Measurements from ENCODE around the gene VCPKMT.

VCPKMT gene

DNA sequence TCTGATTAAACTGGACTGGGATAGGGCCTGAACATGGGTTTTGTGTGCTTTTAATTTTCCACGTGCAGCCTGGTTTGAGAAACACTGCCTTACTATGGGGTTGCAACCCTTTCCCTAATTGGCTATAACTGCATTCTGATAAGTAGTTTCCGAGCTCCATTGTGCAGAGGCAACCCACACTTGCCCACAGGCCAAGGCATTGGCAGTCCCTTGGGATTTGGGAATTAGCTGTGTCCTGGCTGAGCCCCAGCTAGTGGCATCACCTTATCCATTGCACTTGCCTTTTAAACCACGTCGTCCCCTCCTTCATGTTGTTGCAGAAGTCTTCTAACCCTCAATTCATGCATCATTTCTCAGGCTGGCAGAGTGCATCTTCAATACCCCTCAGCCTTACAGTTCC lies 10.2 kb downstream of the VCPKMT start:
- no peaks in the 10 kb centered on the region for H3K9me3 Mint-ChIP-seq
- no peak overlapping the region for H3K27ac Mint-ChIP-seq
- no peak overlapping the region for H3K4me3 Mint-ChIP-seq
- no peak for DNase-seq (ENCODE audit: low spot score)
- H3K27me3 Mint-ChIP-seq (ENCODE audit: low read depth), result no peaks in the 10 kb centered on the region
- peaks cover 15% of the 10 kb centered on the region for H3K4me1 Mint-ChIP-seq (ENCODE audit: low read depth)
- peaks cover 31% of the 10 kb centered on the region for H3K36me3 Mint-ChIP-seq (ENCODE audit: low read depth)

DNA sequence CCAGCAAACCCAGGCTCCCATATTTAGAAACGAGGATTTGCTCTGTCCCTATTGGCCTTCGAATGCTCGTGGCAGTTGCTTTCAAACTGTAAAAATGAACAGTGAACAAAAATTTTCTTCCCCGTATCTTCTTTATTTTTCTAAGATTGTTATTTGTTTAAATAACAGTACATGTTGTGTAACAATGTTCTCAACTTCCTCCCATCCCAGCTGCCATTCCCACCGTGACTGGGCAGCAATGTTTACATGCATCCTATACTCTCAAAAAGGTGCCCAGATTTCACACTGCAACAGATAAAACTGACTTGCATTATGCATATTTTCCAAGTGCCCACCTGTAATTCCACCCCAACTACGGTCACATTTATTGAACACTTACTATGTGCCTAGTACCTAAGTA lies 12.8 kb downstream of the VCPKMT start:
- H3K9me3 Mint-ChIP-seq, result no peaks in the 10 kb centered on the region
- H3K4me3 Mint-ChIP-seq, result peak overlapping the region; percentile 55
- H3K4me1 Mint-ChIP-seq (ENCODE audit: low read depth), result peaks cover 32% of the 10 kb centered on the region
- DNase-seq (ENCODE audit: low spot score), result no peak
- no peaks in the 10 kb centered on the region for H3K27me3 Mint-ChIP-seq (ENCODE audit: low read depth)
- H3K27ac Mint-ChIP-seq, result peak overlapping the region; percentile 56
- peaks cover 17% of the 10 kb centered on the region for H3K36me3 Mint-ChIP-seq (ENCODE audit: low read depth)

DNA sequence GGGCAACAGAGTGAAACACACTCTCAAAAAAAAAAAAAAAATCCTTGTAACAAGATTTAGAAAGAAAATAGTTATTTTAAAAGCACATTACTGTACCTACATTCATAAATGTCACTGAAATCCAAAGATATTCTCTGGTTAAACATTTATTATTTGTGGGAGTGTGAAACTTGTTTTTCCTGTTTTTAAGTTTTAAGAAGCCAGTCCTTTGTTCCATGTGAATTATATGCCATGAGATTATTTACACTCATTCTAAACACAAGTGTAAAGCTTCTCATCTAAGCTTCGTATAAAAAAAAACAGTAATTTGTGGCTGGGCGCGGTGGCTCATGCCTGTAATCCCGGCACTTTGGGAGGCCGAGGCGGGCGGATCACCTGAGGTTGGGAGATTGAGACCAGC lies 15.0 kb downstream of the VCPKMT start:
- no peaks in the 10 kb centered on the region for H3K9me3 Mint-ChIP-seq
- peaks cover 11% of the 10 kb centered on the region for H3K36me3 Mint-ChIP-seq (ENCODE audit: low read depth)
- H3K4me3 Mint-ChIP-seq, result no peak overlapping the region
- H3K27me3 Mint-ChIP-seq (ENCODE audit: low read depth), result peaks cover 4% of the 10 kb centered on the region
- no peak for DNase-seq (ENCODE audit: low spot score)
- H3K27ac Mint-ChIP-seq, result no peak overlapping the region
- peaks cover 39% of the 10 kb centered on the region for H3K4me1 Mint-ChIP-seq (ENCODE audit: low read depth)

DNA sequence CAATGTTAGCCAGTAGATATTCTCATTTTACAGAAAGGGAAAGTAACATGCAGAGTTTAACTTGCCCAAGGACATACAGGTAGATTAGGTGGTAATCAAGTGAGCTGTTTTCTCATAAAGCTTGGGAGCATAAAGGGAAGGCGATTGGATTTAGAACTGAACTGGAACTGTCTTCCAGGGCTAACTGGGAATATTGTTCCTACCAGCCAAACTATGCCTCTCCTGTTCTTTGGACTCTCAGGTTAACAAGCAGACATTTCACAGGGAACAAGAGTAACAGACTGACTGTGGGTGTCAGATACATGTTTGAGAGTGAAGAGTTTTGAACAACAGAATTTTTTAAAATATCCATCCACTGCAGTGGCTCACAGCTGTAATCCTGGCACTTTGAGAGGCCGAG lies 15.6 kb downstream of the VCPKMT start:
- H3K9me3 Mint-ChIP-seq, result peaks cover 1% of the 10 kb centered on the region
- no peak for DNase-seq (ENCODE audit: low spot score)
- H3K27me3 Mint-ChIP-seq (ENCODE audit: low read depth), result peaks cover 4% of the 10 kb centered on the region
- H3K36me3 Mint-ChIP-seq (ENCODE audit: low read depth), result peaks cover 13% of the 10 kb centered on the region
- peaks cover 45% of the 10 kb centered on the region for H3K4me1 Mint-ChIP-seq (ENCODE audit: low read depth)
- H3K4me3 Mint-ChIP-seq, result no peak overlapping the region
- no peak overlapping the region for H3K27ac Mint-ChIP-seq

DNA sequence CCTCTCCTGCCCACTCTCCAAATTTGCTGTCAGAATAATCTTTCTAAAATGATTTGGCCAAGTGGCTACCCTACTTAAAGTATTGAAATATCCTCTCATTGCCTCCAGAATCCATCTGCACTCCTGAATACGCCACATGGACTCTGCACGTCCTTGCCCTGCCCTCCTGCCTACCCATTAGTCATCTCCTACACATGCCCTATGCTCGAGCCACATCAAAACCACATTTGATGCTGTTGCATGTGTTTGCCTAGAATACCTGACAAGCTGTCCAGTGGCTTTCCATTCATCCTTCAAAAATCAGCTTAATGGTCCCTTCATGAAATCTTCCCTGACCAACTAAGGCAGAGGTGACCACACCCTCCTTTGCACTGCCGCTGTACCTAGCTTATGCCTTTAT lies 17.0 kb downstream of the VCPKMT start:
- DNase-seq (ENCODE audit: low spot score), result no peak
- peaks cover 48% of the 10 kb centered on the region for H3K4me1 Mint-ChIP-seq (ENCODE audit: low read depth)
- peaks cover 3% of the 10 kb centered on the region for H3K9me3 Mint-ChIP-seq
- no peak overlapping the region for H3K27ac Mint-ChIP-seq
- peaks cover 4% of the 10 kb centered on the region for H3K27me3 Mint-ChIP-seq (ENCODE audit: low read depth)
- H3K36me3 Mint-ChIP-seq (ENCODE audit: low read depth), result peaks cover 14% of the 10 kb centered on the region
- H3K4me3 Mint-ChIP-seq, result no peak overlapping the region

DNA sequence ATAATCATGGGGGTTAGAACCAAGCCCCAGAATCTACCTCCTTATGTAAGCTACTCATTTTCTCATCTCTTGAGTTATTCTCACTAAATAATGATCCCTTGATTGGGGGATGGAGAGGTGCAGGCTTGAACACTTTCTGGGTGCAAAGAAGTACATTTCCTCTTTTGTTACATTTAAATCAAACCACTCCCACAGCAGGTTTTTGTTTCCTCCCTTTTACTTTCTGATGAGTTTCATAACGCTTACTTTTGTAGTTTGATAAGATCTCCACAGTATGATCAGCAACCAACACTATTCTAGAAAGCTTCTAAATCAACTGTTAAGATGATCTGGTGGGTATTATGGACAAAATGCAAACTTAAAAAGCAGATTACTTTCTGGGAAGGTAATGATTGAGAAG lies 20.5 kb downstream of the VCPKMT start:
- peaks cover 4% of the 10 kb centered on the region for H3K27me3 Mint-ChIP-seq (ENCODE audit: low read depth)
- peaks cover 3% of the 10 kb centered on the region for H3K9me3 Mint-ChIP-seq
- H3K27ac Mint-ChIP-seq, result peak overlapping the region; percentile 81
- H3K4me1 Mint-ChIP-seq (ENCODE audit: low read depth), result peaks cover 61% of the 10 kb centered on the region
- peak overlapping the region; percentile 55 for H3K4me3 Mint-ChIP-seq
- peaks cover 12% of the 10 kb centered on the region for H3K36me3 Mint-ChIP-seq (ENCODE audit: low read depth)
- no peak for DNase-seq (ENCODE audit: low spot score)

DNA sequence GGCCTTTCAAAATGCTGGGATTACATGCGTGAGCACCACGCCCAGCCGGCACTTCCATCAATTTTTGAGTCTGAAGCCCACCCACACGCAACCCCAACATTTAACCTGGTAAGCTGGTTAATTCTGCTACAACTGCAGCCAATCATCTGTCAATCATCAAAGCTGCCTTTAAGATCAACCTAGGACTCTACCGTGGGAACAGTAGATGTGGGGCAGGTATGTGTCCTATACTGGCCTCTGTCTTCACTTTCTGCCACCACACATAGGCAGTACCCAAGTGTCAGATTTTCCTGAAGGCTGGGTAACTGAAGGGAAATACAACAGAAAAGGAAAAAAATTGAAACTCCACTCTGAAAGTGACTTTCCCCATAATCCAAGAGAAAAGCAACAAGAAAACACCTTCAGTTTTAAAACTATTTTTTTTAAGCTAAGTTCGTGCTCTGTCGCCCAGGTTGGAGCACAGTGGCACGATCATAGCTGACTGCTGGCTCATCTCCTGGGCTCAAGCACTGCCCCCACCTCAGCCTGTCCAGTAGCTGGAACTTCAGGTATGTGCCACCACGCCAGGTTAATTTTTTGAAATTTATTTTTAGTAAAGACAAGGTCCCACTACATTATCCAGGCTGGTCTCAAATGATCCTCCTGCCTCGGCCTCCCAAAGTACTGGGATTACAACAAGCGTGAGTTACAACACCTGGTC lies 22.2 kb downstream of the VCPKMT start:
- Mint-ChIP-seq H3K9me3 (peaks cover 3% of the 10 kb centered on the region), H3K4me3 (no peak overlapping the region), H3K36me3 (ENCODE audit: low read depth) (peaks cover 15% of the 10 kb centered on the region), H3K27ac (no peak overlapping the region), H3K27me3 (ENCODE audit: low read depth) (peaks cover 8% of the 10 kb centered on the region), H3K4me1 (ENCODE audit: low read depth) (peaks cover 52% of the 10 kb centered on the region)
- no peak for DNase-seq (ENCODE audit: low spot score)

DNA sequence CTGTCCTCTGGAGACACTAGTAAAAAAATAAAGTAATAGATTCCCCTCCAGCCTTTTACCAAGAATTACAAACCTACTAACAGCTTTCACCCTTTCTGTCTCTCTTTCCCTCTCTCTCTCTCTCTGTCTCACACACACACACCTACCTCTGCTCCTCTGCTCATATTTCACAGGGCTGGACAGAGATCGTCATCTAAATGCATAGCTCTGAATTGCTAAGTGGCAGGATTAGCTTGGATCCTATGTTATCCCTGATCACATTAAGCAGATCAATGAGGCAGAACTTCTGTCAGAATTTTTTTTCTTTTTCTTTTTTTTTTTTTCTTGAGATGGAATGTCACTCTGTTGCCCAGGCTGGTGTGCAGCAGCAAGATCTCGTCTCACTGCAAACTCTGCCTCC lies 22.9 kb downstream of the VCPKMT start:
- Mint-ChIP-seq H3K27me3 (ENCODE audit: low read depth) (peaks cover 8% of the 10 kb centered on the region), H3K9me3 (peaks cover 3% of the 10 kb centered on the region), H3K36me3 (ENCODE audit: low read depth) (peaks cover 16% of the 10 kb centered on the region), H3K4me1 (ENCODE audit: low read depth) (peaks cover 53% of the 10 kb centered on the region), H3K27ac (no peak overlapping the region), H3K4me3 (no peak overlapping the region)
- DNase-seq (ENCODE audit: low spot score), result no peak

DNA sequence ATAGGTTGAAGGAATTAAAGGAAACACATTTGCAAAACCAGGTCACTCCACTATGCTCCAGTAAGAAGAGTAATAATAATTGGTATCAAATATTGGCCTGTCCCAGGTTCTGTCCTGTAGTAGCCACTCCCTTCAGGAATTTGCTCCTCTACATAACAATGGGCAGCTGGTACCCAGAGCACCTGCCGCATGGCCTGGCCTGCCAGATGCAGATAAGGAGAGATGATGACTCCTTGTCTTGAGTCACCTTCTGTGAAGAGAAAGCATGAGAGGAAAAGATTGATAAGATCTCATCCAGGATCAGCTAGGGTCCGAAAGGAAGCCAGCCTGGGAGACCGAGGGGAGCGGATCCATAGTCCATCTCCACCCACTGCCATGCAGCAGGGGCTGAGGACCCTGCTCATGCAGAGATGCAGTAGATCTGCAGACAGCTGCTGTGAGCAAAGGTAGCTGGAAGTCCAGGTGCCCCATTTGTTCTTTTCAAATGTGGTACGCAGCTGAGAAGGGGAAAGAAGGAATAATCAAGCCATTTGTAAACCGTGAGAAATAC lies 24.3 kb downstream of the VCPKMT start:
- peaks cover 65% of the 10 kb centered on the region for H3K4me1 Mint-ChIP-seq (ENCODE audit: low read depth)
- H3K27ac Mint-ChIP-seq, result peak overlapping the region; percentile 8
- peaks cover 8% of the 10 kb centered on the region for H3K27me3 Mint-ChIP-seq (ENCODE audit: low read depth)
- H3K4me3 Mint-ChIP-seq, result no peak overlapping the region
- peaks cover 3% of the 10 kb centered on the region for H3K9me3 Mint-ChIP-seq
- no peak for DNase-seq (ENCODE audit: low spot score)
- peaks cover 18% of the 10 kb centered on the region for H3K36me3 Mint-ChIP-seq (ENCODE audit: low read depth)

DNA sequence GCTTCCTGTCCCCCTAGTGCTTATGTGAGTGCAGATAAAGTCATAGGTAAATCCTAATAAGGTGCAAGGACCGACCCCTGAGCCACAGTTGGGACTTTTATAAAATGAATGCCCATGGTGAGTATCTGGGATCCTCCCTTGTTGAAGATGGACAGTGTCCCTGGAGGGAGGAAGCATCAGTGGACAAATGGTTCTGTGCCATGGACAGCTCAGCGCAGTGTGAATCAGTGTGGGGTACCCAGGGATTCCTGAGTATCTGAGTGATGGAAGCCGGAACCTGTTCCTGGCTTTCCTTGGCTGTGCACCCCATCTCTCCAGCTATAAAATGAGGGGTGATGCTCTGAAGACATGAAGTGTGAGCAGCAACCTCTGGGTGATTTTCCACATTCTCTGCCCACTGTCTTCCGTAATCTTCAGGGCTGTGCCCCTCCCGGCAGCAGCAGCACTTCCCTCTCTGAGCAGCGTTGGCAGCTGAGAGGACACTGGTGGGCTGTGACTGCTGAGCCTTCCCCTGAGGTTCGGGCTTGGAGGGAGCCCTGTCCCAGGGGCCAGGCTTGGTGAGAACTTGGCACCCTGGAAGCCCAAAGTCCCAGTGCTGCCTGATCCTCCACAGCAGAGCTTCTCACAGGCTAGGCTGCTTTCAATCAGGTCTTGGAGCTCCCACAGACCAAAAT lies 25.0 kb downstream of the VCPKMT start:
- Mint-ChIP-seq H3K9me3 (peaks cover 3% of the 10 kb centered on the region), H3K4me3 (no peak overlapping the region), H3K4me1 (ENCODE audit: low read depth) (peaks cover 61% of the 10 kb centered on the region), H3K36me3 (ENCODE audit: low read depth) (peaks cover 14% of the 10 kb centered on the region), H3K27me3 (ENCODE audit: low read depth) (peaks cover 4% of the 10 kb centered on the region), H3K27ac (no peak overlapping the region)
- no peak for DNase-seq (ENCODE audit: low spot score)

DNA sequence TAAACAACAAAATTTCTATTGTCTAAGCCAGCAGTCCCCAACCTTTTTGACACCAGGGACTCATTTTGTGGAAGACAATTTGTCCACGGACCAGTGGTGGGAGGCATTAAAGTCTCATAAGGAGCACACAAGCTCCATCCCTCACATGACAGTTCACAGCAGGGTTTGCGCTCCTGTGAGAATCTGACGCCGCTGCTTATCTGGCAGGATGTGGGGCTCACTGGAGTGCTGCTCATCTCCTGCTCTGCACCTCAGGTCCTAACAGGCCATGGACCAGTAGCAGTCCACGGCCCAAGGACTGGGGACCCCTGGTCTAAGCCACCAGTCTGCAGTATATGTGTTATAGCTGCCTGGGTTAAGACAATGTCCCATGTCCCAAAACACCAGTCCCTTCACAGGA lies 27.2 kb downstream of the VCPKMT start:
- Mint-ChIP-seq H3K36me3 (ENCODE audit: low read depth) (peaks cover 11% of the 10 kb centered on the region), H3K27ac (no peak overlapping the region), H3K9me3 (no peaks in the 10 kb centered on the region), H3K27me3 (ENCODE audit: low read depth) (peaks cover 4% of the 10 kb centered on the region), H3K4me1 (ENCODE audit: low read depth) (peaks cover 69% of the 10 kb centered on the region), H3K4me3 (peak overlapping the region; percentile 16)
- DNase-seq (ENCODE audit: low spot score), result no peak

DNA sequence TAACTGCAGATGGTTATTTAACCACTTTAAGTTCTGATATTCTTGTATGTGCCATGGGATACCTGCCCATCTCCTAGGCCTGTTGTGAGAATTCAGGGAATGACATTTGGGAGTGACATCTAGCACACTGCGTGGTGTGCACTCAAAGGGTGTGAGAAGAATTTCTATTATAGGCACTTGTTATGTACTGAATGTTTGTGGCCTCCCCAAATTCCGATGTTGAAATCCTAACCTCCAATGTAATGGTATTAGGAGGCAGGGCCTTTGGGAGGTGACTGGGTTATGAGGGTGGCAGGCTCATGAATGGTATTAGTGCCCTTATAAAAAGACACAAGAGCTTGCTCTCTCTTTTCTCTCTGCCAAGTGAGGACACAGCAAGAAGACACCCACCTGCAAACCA lies 27.6 kb downstream of the VCPKMT start:
- H3K9me3 Mint-ChIP-seq, result no peaks in the 10 kb centered on the region
- peaks cover 67% of the 10 kb centered on the region for H3K4me1 Mint-ChIP-seq (ENCODE audit: low read depth)
- H3K36me3 Mint-ChIP-seq (ENCODE audit: low read depth), result peaks cover 11% of the 10 kb centered on the region
- H3K4me3 Mint-ChIP-seq, result peak overlapping the region; percentile 16
- DNase-seq (ENCODE audit: low spot score), result no peak
- H3K27ac Mint-ChIP-seq, result no peak overlapping the region
- H3K27me3 Mint-ChIP-seq (ENCODE audit: low read depth), result peaks cover 4% of the 10 kb centered on the region

DNA sequence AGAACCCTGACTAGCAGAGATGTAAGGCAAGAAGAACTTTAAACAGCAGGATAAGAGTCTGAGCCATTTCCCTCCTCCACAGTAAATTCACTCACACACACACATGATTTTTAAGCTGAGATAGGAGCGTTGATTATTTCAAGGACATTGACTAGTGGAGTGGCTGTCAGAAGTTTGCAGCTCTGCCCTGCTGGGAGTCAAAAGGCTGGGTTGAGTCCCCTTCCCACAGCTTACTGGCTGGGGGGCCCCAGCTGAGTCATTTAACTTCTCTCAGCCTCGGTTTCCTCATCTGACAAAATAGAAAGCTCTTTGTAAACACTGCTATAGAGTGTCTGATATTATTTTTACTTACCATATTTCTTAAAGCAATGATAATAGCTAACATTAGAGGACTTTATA lies 28.3 kb downstream of the VCPKMT start:
- H3K27me3 Mint-ChIP-seq (ENCODE audit: low read depth), result peaks cover 4% of the 10 kb centered on the region
- peak overlapping the region; percentile 46 for H3K4me3 Mint-ChIP-seq
- H3K4me1 Mint-ChIP-seq (ENCODE audit: low read depth), result peaks cover 67% of the 10 kb centered on the region
- H3K9me3 Mint-ChIP-seq, result no peaks in the 10 kb centered on the region
- H3K27ac Mint-ChIP-seq, result peak overlapping the region; percentile 88
- no peak for DNase-seq (ENCODE audit: low spot score)
- peaks cover 11% of the 10 kb centered on the region for H3K36me3 Mint-ChIP-seq (ENCODE audit: low read depth)

DNA sequence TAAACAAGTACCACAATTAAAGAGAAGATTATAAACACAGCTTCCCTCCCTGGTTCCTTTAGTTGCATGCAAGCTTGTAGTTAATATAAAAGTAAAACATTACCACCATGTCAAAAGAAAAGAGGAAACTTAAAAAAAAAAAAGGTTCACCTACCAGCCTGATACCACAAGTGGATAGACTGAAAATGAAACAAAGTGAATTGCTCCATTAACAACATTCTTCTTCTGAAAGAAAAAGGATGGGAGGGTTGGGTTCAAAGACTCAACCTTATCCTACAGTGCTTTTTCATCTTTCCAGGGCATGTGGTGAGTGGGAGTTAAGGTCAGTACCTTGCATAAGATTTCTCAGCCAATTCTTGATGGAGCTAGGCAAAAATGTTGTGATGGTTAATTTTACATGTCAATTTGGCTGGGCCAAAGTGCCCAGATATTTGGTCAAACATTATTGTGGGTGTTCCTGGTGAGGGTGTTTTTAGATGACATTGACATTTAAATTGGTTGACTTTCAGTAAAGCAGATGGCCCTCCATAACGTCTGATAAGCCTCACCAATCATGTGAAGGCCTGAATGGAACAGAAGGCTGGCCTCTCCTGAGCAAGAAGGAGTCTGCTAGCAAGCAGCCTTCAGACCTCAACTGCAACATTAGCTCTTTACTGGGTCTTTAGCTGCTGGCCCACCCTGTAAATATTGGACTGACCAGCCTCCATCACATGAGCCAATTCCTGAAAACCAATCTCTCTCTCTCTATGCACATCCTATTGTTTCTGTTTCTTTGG lies 28.8 kb downstream of the VCPKMT start:
- peak overlapping the region; percentile 46 for H3K4me3 Mint-ChIP-seq
- peak overlapping the region; percentile 88 for H3K27ac Mint-ChIP-seq
- no peak for DNase-seq (ENCODE audit: low spot score)
- H3K4me1 Mint-ChIP-seq (ENCODE audit: low read depth), result peaks cover 70% of the 10 kb centered on the region
- H3K9me3 Mint-ChIP-seq, result no peaks in the 10 kb centered on the region
- peaks cover 4% of the 10 kb centered on the region for H3K27me3 Mint-ChIP-seq (ENCODE audit: low read depth)
- peaks cover 11% of the 10 kb centered on the region for H3K36me3 Mint-ChIP-seq (ENCODE audit: low read depth)

All from T-helper 2 cell treated with Interferon-gamma antibody and Interleukin-4, amounts not matched to agents 5 μg/mL and 100 μg/mL, for 36 hours (primary cell).